Gastroesophageal sphincter (tissue), 4 donors: ENCODE data around the gene BEND7. TPM values are rescaled to one million over a fixed set of nuclear protein-coding genes. Genes with fewer than 3 reads are reported as not detected.

Source experiments
- ATAC-seq: fragments of 150-250 bp; one replicate; pipeline ENCODE4 v1.9.1; 2016; ENCODE audit warnings: mild to moderate bottlenecking, moderate library complexity
- H3K27ac ChIP-seq, 4 donors: fragments of 200-600 bp; sonication (generic) in 3 of 4; 1 replicate in 3 of 4; 2 replicates in 1 of 4; pipeline ENCODE4 v1.5.1; 2016 to 2019
- H3K27me3 ChIP-seq: fragments of 200-600 bp; sonication (generic); one replicate; pipeline ENCODE4 v1.5.1; 2019
- H3K36me3 ChIP-seq, 2 donors: fragments of 200-600 bp; sonication (generic); one replicate each; pipeline ENCODE4 v1.5.1; 2019; ENCODE audit warnings: control low read depth in 1 of 2
- H3K4me1 ChIP-seq, 3 donors: fragments of 200-600 bp; sonication (generic); 1 replicate in 2 of 3; 2 replicates in 1 of 3; pipeline ENCODE4 v1.5.1; 2016 to 2019; ENCODE audit warnings: control low read depth in 2 of 3
- H3K4me3 ChIP-seq, 2 donors: fragments of 200-600 bp; sonication (generic); one replicate each; pipeline ENCODE4 v1.5.1; 2019; ENCODE audit warnings: mild to moderate bottlenecking in 1 of 2, moderate library complexity in 1 of 2
- H3K9me3 ChIP-seq, 3 donors: fragments of 200-600 bp; sonication (generic); one replicate each; pipeline ENCODE4 v1.5.1; 2017 to 2019; ENCODE audit warnings: control low read depth in 2 of 3
- EP300 ChIP-seq: sonication (generic); formaldehyde crosslinking; IDR thresholded peaks from one replicate; pipeline ENCODE4 v1.6.1; 2017; ENCODE audit warnings: antibody characterized with exemption, mild to moderate bottlenecking
- POLR2A ChIP-seq, 2 donors: fragments of 450-650 bp; IDR thresholded peaks; one replicate each; pipeline ENCODE4 v1.6.1; 2017; ENCODE audit warnings: antibody characterized with exemption in 2 of 2, mild to moderate bottlenecking in 2 of 2, moderate library complexity in 1 of 2
- POLR2AphosphoS5 ChIP-seq: sonication (generic); formaldehyde crosslinking; IDR thresholded peaks from one replicate; pipeline ENCODE4 v1.6.1; 2017; ENCODE audit warnings: antibody characterized with exemption
- WGBS, 2 donors: methylation state at CpG; one replicate each; pipeline ENCODE4 v1.1.5; 2018; ENCODE audit warnings: low coverage in 1 of 2; 5-methylcytosine and 5-hydroxymethylcytosine counted together
- total RNA-seq, 4 donors: library from RNA; depleted of rRNA; stranded (reverse); fragments of >200 nt; gene quantifications; one replicate each; pipeline ENCODE4 v1.1.0, GENCODE V29; 2016
- TF ChIP-seq, protein P1 (sequence below), 4 experiments: fragments of 200-600 bp in 2 of 4; fragments of 450-650 bp in 2 of 4; sonication (generic) in 1 of 4; IDR thresholded peaks; one replicate each; pipeline ENCODE4 v1.5.1; 2017 to 2019; ENCODE audit warnings: antibody characterized with exemption in 4 of 4, mild to moderate bottlenecking in 2 of 4, moderate library complexity in 2 of 4

Gene BEND7
- total RNA-seq, 4 donors from 2014 or later, result 18.4 to 25.9 (median 22.5) TPM

DNA sequence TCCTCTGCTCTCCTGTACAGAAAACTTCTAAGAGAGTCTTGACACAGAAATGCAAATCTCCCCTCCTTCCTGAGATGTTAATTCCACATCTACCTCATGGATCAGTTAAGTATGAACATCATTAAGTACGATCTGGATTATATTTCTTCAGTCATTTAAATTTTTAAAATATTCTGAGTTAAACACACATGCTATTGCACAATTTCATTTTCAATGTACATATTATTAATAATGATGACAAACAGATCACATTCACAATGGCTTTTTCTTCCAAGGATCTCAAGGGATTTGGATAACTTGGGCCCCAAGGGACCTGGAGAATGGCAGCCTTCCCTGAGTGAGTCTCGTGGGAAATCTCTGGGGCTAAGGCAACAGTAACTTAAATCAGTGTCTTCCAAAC, 16.2 kb downstream of the BEND7 start:
- ATAC-seq, result no peak
- H3K27me3 ChIP-seq, result no peaks in the 10 kb centered on the region
- no peak overlapping the region for H3K27ac ChIP-seq
- peaks cover 0 to 28% of the 10 kb centered on the region in 2 donors for H3K36me3 ChIP-seq
- WGBS, 2 donors, result 30 to 46% methylated on average over 2 of the region's 2 CpGs
- H3K4me3 ChIP-seq, result no peak overlapping the region
- H3K9me3 ChIP-seq, result no peaks in the 10 kb centered on the region
- peaks cover 0 to 2% (median 0%) of the 10 kb centered on the region in 3 donors for H3K4me1 ChIP-seq
- no peak for TF ChIP-seq POLR2A (IDR thresholded peaks at IDR 0.05)
- TF ChIP-seq EP300, result no peak
- TF ChIP-seq, protein P1, sequence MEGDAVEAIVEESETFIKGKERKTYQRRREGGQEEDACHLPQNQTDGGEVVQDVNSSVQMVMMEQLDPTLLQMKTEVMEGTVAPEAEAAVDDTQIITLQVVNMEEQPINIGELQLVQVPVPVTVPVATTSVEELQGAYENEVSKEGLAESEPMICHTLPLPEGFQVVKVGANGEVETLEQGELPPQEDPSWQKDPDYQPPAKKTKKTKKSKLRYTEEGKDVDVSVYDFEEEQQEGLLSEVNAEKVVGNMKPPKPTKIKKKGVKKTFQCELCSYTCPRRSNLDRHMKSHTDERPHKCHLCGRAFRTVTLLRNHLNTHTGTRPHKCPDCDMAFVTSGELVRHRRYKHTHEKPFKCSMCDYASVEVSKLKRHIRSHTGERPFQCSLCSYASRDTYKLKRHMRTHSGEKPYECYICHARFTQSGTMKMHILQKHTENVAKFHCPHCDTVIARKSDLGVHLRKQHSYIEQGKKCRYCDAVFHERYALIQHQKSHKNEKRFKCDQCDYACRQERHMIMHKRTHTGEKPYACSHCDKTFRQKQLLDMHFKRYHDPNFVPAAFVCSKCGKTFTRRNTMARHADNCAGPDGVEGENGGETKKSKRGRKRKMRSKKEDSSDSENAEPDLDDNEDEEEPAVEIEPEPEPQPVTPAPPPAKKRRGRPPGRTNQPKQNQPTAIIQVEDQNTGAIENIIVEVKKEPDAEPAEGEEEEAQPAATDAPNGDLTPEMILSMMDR (IDR thresholded peaks at IDR 0.05), result no peak
- TF ChIP-seq POLR2AphosphoS5, result no peak

DNA sequence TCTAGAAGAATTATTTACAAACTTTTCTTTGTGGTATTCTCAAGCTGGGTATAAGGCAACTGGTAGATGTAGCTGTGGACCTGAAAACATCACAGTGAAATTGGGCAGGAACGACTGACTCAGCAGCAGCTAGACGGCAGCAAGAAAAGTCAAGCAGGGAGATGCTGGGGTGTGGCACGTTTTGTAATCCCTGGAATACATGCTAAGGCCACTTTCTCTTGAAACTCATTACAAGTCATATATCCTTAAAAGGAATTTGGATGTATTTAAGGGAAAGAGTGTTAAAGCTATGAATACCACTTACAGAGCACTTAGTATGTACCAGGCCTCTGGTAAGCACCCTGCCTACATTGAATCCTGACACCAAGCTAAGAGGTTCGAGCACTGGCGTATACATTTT, 17.4 kb downstream of the BEND7 start:
- WGBS, 2 donors, result 77 to 83% methylated on average over 4 to 5 of the region's 5 CpGs

DNA sequence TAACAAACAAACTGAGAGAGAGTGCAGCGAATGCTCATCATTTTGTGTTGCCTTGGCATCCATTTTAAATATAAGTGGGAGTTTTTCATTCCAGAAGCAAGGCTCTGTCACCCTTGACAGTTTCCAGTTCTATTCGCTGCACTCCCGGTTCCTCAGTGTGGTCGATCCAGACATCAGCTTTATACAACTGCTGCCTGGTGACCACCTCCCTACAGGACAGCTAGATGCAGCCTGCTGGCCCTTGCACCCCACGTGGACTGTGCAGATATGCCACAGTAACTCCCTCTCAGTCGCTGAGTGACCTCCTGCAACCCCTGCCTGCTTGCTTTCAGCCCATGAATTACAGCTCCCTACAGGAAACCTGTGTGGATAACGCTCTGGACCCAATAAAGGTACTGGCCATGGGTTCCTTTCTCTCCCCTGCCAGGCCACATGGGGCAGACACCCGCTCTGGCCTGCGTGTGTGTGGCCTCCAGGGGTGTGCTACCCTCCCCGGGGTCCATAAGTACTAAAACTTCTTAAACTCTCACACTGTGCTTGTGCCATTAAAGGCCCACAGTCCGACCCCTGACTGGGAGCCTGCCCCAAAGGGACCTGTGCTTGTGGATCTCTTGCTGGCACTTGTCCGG, 23.6 kb downstream of the BEND7 start:
- Histone ChIP-seq H3K27ac (no peak overlapping the region), H3K9me3 (no peaks in the 10 kb centered on the region), H3K4me1 (peaks cover 0 to 10% (median 0%) of the 10 kb centered on the region in 3 donors), H3K27me3 (no peaks in the 10 kb centered on the region), H3K36me3 (peaks cover 0 to 9% of the 10 kb centered on the region in 2 donors), H3K4me3 (no peak overlapping the region)
- ATAC-seq, result no peak
- 73 to 79% methylated on average over 5 to 7 of the region's 12 CpGs for WGBS, 2 donors
- TF ChIP-seq EP300, result no peak
- TF ChIP-seq, protein P1 (IDR thresholded peaks at IDR 0.05), result no peak

More for the DNA sequence above, 17.4 kb downstream of the BEND7 start:
- no peak for TF ChIP-seq EP300
- TF ChIP-seq POLR2AphosphoS5, result no peak
- TF ChIP-seq, protein P1 (IDR thresholded peaks at IDR 0.05), result no peak
- TF ChIP-seq POLR2A (IDR thresholded peaks at IDR 0.05), result no peak
- Histone ChIP-seq H3K4me1 (no peaks in the 10 kb centered on the region), H3K9me3 (no peaks in the 10 kb centered on the region), H3K27ac (no peak overlapping the region), H3K4me3 (no peak overlapping the region), H3K36me3 (peaks cover 0 to 28% of the 10 kb centered on the region in 2 donors), H3K27me3 (no peaks in the 10 kb centered on the region)
- ATAC-seq, result no peak

DNA sequence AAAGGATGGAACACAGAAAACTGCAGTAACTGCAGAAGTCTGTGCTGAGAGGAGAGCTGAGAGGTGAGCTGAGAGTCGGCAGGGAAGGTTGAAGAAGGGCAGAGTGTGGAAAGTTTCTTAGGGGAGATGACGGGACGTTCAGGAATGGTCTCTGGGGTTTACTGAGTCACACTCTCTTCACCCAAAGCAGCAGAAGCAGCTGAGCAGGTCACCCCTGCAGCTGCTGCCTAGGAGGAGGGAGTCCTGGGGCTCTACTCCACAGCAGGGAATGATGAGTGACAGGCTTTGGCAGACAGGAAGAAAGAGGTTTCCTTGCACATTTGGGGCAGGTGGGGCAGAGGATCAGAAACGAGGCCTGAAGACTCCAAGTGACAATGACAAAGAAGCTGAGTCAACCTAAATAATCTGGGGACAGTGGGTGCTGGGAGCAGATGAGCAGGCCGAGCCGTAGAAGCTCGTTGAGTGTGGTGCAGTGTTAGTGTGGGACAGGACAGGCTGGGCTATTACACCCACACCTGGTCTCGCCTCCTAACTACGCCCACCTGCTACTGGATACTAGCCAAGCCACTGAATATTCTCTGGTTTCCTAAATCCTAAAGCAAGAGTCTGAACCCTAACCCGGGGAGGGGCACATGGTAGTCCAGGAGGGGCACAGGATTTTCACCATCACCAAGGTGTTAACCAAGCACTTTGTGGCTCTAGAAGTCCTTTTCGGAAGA, 24.9 kb downstream of the BEND7 start:
- peaks cover 0 to 19% of the 10 kb centered on the region in 2 donors for H3K36me3 ChIP-seq
- no peaks in the 10 kb centered on the region for H3K27me3 ChIP-seq
- H3K9me3 ChIP-seq, result no peaks in the 10 kb centered on the region
- TF ChIP-seq EP300 (no peak), POLR2AphosphoS5 (no peak), POLR2A (IDR thresholded peaks at IDR 0.05) (no peak)
- TF ChIP-seq, protein P1 (IDR thresholded peaks at IDR 0.05), result no peak
- no peak for ATAC-seq
- no peak overlapping the region for H3K27ac ChIP-seq
- H3K4me1 ChIP-seq, result peaks cover 0 to 10% (median 0%) of the 10 kb centered on the region in 3 donors
- H3K4me3 ChIP-seq, result no peak overlapping the region
- WGBS, 2 donors, result 63 to 86% methylated on average over 2 to 8 of the region's 11 CpGs

DNA sequence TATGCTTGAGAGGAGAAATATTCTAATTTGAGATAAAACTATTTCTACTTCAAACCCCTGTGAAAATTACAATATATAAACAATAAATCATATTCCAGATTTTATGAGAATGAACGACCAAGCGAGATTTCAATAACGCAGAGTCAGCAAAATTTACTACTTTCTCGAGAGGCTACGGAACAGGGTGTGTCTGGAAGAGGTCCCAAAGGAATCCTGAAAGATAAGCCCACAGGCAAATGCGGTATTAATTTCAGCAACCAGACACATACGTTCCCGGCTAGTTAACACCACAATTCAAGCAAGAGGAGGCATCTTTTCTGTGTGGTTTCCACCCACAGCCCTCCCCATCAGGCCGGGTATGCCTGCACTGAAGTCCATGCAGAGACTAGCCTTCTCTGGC, 26.4 kb downstream of the BEND7 start:
- WGBS, 2 donors, result 78 to 79% methylated on average over 7 to 9 of the region's 9 CpGs

More for the DNA sequence above, 26.4 kb downstream of the BEND7 start:
- no peak for TF ChIP-seq EP300
- TF ChIP-seq POLR2A (IDR thresholded peaks at IDR 0.05), result no peak
- TF ChIP-seq POLR2AphosphoS5, result no peak
- TF ChIP-seq, protein P1 (IDR thresholded peaks at IDR 0.05), result no peak
- H3K4me1 ChIP-seq, result peaks cover 0 to 10% (median 0%) of the 10 kb centered on the region in 3 donors
- H3K9me3 ChIP-seq, result no peaks in the 10 kb centered on the region
- H3K36me3 ChIP-seq, result peaks cover 0 to 19% of the 10 kb centered on the region in 2 donors
- no peak overlapping the region for H3K27ac ChIP-seq
- no peak overlapping the region for H3K4me3 ChIP-seq
- no peak for ATAC-seq
- H3K27me3 ChIP-seq, result no peaks in the 10 kb centered on the region
